ENCODE measurements around the gene CMTM7. TPM values are rescaled to one million over a fixed set of nuclear protein-coding genes. Genes with fewer than 3 reads are reported as not detected.

CMTM7 gene
- total and polyA plus RNA-seq, 10 of the 15 experiments (the other 5 are each of a cell fraction or from before 2014, with no cell fraction given) = 3.7 to 36.4 (median 14.7) TPM

DNA sequence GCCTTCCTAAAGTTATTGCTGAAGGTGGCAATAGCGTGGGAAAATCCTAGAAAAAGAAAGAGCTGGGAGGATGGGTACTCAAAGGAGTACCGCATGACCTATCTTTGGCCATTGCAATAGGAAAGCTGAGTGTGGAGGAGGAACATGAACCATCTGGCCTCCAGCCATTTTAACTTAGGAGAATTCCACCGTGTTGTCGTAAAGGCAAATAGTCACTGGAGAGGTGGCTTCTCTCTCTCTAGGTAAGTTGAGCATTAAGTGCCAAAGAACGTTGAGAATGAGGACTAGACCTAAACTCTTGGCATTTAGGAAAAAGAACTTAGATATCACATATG, 16.1 kb upstream of the CMTM7 start:
- Histone ChIP-seq H3K9me3 (replicated peaks; ENCODE audit: control insufficient read depth, insufficient read depth, low read length) (no peaks in the 10 kb centered on the region), H3K79me2 (ENCODE audit: control insufficient read depth, insufficient read depth, low read length) (no peaks in the 10 kb centered on the region), H3K4me3 (no peak overlapping the region), H3K27ac (ENCODE audit: control insufficient read depth, insufficient read depth) (no peak overlapping the region), H3K9ac (ENCODE audit: control insufficient read depth, insufficient read depth, low read length) (no peak overlapping the region), H3K4me2 (ENCODE audit: control insufficient read depth, insufficient read depth) (no peak overlapping the region), H3K4me1 (ENCODE audit: control insufficient read depth, insufficient read depth, low read length) (peaks cover 4% of the 10 kb centered on the region; the same call in 1 of the 2 replicates), H2AFZ (ENCODE audit: control insufficient read depth, low read depth, low read length) (no peak overlapping the region), H4K20me1 (ENCODE audit: control insufficient read depth, insufficient read depth) (no peaks in the 10 kb centered on the region), H3K36me3 (ENCODE audit: control insufficient read depth in 2 of 2, insufficient read depth in 2 of 2, low read length in 1 of 2) (no peaks in the 10 kb centered on the region), H3K27me3 (replicated peaks in 1 of 2; ENCODE audit: control insufficient read depth in 2 of 2, insufficient read depth in 2 of 2, low read length in 1 of 2) (peaks cover 0 to 3% of the 10 kb centered on the region in 2 experiments; a peak in 1 of 4 replicates)
- SMC1A ChIA-PET (ENCODE audit: uncharacterized antibody, unreplicated experiment) = interaction anchor here (0.7 to 6.4 kb wide), 26 partner anchors 8 to 341 kb away, joined by 3 to 106 read pairs (median 6); partner anchors contain the start of genes CMTM6 and CMTM7
- TF ChIP-seq ESRRA (IDR thresholded peaks at IDR 0.05; ENCODE audit: low read length) (no peak), SUZ12 (IDR thresholded peaks at IDR 0.05; ENCODE audit: unreplicated experiment) (no peak), MTA2 (IDR thresholded peaks at IDR 0.05; ENCODE audit: low read depth) (no peak), HDAC2 (IDR thresholded peaks at IDR 0.05) (no peak), LARP7 (IDR thresholded peaks at IDR 0.05) (no peak), MTA3 (IDR thresholded peaks at IDR 0.05; ENCODE audit: borderline replicate concordance, low read length) (no peak), IRF4 (IDR thresholded peaks at IDR 0.05; ENCODE audit: low read depth, low read length) (no peak), MXI1 (IDR thresholded peaks at IDR 0.05; ENCODE audit: low read depth, low read length) (no peak), NR2F1 (conservative IDR thresholded peaks at IDR 0.05) (no peak), SMARCA5 (IDR thresholded peaks at IDR 0.05) (no peak), RFX5 (IDR thresholded peaks at IDR 0.05; ENCODE audit: low read depth, low read length) (no peak), POLR2A (IDR thresholded peaks at IDR 0.05; ENCODE audit: low read depth, low read length) (no peak), BCL11A (IDR thresholded peaks at IDR 0.05; ENCODE audit: low read depth, low read length) (no peak)
- TF ChIP-seq, protein P1, sequence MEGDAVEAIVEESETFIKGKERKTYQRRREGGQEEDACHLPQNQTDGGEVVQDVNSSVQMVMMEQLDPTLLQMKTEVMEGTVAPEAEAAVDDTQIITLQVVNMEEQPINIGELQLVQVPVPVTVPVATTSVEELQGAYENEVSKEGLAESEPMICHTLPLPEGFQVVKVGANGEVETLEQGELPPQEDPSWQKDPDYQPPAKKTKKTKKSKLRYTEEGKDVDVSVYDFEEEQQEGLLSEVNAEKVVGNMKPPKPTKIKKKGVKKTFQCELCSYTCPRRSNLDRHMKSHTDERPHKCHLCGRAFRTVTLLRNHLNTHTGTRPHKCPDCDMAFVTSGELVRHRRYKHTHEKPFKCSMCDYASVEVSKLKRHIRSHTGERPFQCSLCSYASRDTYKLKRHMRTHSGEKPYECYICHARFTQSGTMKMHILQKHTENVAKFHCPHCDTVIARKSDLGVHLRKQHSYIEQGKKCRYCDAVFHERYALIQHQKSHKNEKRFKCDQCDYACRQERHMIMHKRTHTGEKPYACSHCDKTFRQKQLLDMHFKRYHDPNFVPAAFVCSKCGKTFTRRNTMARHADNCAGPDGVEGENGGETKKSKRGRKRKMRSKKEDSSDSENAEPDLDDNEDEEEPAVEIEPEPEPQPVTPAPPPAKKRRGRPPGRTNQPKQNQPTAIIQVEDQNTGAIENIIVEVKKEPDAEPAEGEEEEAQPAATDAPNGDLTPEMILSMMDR (IDR thresholded peaks at IDR 0.05 in 2 of 3, conservative IDR thresholded peaks at IDR 0.05 in 1 of 3; ENCODE audit: control insufficient read depth in 2 of 3, extremely low read depth in 1 of 3, insufficient read depth in 1 of 3, low read depth in 3 of 3, low read length in 3 of 3) = no peak
- no TSS peak for BruUV-seq (replicated peaks)
- WGBS (ENCODE audit: insufficient coverage, insufficient replicate concordance, low lambda C conversion rate, missing lambda C conversion rate) = 71% methylated on average over 5 of the region's 5 CpGs
- intact Hi-C loops (cut with micrococcal nuclease; ENCODE audit: unreplicated experiment) (loop anchor here (1.0 to 10.0 kb wide), 3 partner anchors 24 to 289 kb away; no protein-coding TSS in a partner anchor), in situ Hi-C loops (cut with MboI) (loop anchor here (5.0 to 10.0 kb wide), 2 partner anchors 92 to 289 kb away; no protein-coding TSS in a partner anchor)
- RAD21 ChIA-PET (ENCODE audit: unreplicated experiment) = interaction anchor here (0.9 to 7.3 kb wide), 18 partner anchors 8 to 128 kb away, joined by 3 to 121 read pairs (median 4); partner anchors contain the start of gene CMTM6
- FAIRE-seq (no peak), ATAC-seq (no peak), DNase-seq (ENCODE audit: low read depth, low spot score) (no peak)
- CTCF ChIA-PET = interaction anchor here (0.7 to 10.0 kb wide), 30 partner anchors 10 to 193 kb away, joined by 3 to 201 read pairs (median 6); partner anchors contain the start of gene CMTM7
- POLR2A ChIA-PET = interaction anchor here (1.3 to 2.0 kb wide), 2 partner anchors 15 to 92 kb away, joined by 3 to 5 read pairs; no protein-coding TSS in a partner anchor
